GM21529 (cell line): ENCODE results near the gene SAMHD1.
"Not testable (repeated sequence)": the region's sequence is repeated elsewhere in the genome, so short reads cannot be mapped to it uniquely, and the experiment has no call there.

Experiments
- ATAC-seq: cut with Tn5 transposase; IDR thresholded peaks from one replicate; pipeline ENCODE4 v1.9.1; 2021; ENCODE audit not compliant: unreplicated experiment

The SAMHD1 gene

GRCh38 chr20:36951198-36951978, at the start of gene SAMHD1:
Gene SAMHD1, minus strand, starts transcription at chr20:36951708. Its CDS starts 65 bp downstream, at chr20:36951643.
- ATAC-seq, result peak; percentile 88

DNA sequence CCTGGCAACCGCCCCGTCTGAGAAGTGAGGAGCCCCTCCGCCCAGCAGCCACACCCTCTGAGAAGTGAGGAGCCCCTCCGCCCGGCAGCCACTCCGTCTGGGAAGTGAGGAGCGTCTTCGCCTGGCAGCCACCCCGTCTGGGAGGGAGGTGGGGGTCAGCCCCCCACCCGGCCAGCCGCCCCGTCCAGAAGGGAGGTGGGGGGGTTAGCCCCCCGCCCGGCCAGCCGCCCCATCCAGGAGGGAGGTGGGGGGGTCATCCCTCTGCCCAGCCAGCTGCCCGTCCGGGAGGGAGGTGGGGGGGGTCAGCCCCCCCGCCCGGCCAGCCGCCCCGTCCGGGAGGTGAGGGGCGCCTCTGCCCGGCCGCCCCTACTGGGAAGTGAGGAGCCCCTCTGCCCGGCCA, 48.7 kb upstream of the SAMHD1 start:
- not testable (repeated sequence) for ATAC-seq

DNA sequence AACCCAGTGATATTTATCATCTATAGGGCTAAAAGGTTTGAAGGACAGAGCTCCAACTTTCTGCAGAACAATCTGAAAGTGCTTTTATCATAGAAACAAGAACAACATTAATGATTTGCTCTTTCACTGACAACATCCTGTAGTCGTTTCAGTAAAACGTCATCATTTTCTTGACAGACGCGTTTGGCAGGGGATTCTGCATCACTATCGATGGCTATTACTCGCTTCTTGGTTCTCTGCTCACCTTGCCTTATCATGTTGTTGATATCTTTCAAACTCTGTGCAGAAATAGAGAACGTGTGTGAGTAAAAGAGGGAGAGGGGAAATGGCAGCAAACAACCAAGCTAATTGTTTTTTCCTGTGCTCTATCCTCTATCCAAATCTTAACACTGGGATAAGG, 47.1 kb upstream of the SAMHD1 start:
- no peak for ATAC-seq

DNA sequence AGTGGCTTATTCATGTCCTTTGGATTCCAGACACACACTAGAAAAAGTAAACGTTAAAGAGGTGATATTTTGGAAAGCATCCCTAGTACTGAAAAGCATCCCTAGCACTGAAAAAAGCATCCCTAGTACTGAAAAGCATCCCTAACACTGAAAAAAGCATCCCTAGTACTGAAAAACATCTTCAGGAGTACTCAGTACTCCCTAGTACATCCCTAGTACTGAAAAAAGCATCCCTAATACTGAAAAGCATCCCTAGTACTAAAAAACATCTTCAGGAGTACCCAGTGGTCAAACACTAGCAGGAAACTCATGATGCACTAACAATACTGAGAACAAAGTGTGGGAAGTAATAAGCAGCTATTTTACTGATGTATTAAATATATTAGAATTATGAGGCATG, 45.6 kb upstream of the SAMHD1 start:
- no peak for ATAC-seq

DNA sequence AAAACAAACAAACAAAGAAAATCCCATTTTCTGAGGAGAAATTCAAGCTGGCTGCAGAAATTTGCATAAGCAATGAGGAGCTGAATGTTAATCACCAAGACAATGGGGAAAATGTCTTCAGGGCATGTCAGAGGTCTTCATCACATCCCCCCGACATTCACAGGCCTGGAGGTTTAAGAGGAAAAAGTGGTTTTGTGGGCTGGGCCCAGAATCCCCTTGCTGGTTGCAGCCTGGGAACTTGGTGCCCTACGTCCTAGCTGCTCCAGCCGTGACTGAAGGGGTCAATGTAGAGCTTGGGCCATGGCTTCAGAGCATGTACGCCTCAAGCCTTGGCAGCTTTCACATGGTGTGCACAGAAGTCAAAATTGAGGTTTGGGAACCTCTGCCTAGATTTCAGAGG, 42.7 kb upstream of the SAMHD1 start:
- not testable (repeated sequence) for ATAC-seq

- ATAC-seq, result no peak
Observed at GRCh38 chr20:36992802-36993334, 41.4 kb upstream of the SAMHD1 start.

GRCh38 chr20:36991703-36992102, 40.2 kb upstream of the SAMHD1 start:
- ATAC-seq, result no peak

DNA sequence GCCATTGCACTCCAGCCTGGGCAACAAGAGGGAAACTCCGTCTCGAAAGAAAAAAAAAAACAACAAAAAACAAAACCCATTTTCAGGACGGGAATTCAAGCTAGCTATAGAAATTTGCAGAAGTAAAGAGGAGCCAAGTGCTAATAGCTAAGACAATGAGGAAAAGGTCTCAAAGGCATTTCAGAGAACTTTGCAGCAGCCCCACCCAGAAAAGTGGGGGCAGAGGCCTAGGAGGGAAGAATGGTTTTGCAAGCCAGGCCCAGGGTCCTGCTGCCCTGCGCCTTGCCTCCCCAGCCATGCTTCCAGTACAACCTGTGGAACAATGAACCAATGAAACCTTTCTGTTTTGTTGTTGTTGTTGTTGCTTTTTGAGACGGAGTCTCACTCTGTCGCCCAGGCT, 38.3 kb upstream of the SAMHD1 start:
- no peak for ATAC-seq

DNA sequence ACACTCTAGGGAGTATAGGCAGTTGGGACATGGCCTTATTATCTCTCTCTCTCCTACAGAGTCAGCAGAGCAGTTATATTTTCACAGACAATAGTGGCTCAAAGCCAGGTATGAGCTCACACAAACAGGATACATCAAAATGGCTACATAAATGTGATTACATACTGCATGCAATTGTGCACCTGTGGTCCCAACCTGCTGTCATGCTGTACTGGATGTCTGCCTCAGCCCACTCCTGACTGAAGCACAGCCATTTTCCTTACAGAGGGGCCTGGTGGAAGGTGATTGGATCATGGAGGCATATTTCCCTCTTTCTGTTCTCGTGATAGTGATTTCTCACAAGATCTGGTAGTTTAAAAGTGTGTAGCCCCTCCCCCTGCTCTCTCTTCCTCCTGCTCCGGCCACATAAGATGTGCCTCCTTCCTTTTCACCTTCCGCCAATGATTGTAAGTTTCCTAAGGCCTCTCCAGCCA, 37.0 kb upstream of the SAMHD1 start:
- ATAC-seq, result no peak

GRCh38 chr20:36984257-36984638, 32.7 kb upstream of the SAMHD1 start:
- no peak for ATAC-seq

- no peak for ATAC-seq
Observed at GRCh38 chr20:36975099-36975818, 23.8 kb upstream of the SAMHD1 start.

DNA sequence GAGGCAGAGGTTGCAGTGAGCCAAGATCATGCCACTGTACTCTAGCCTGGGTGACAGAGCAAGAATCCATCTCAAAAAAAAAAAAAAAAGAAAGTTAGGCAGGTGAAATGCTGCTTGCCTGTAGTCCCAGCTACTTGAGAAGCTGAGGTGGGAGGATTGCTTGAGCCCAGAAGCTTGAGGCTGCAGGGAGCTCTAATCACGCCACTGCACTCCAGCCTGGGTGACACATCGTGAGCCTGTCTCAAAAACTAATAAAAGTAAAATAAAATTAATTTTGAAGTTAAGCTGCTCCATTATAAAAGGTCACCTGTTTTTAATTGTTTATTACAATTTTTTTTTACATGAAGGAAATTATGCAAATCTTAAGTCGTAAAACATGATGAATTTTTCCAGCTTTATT, 23.2 kb upstream of the SAMHD1 start:
- ATAC-seq, result no peak

DNA sequence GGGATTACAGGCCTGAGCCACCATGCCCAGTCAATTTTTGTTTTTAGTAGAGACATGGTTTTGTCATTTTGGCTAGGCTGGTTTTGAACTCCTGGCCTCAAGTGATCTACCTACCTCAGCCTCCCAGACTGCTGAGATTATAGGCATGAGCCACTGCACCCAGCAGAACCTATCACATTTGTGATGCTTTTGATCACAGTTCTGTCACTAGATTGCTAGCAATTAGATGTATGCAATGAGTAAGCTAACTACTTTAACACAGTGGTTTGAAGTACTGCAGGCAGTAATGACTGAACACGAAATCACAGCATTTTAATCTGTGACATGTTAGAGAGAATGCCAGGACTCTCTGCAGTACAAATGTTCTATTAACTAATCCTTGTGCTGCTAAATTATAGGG, 19.6 kb upstream of the SAMHD1 start:
- ATAC-seq, result no peak

DNA sequence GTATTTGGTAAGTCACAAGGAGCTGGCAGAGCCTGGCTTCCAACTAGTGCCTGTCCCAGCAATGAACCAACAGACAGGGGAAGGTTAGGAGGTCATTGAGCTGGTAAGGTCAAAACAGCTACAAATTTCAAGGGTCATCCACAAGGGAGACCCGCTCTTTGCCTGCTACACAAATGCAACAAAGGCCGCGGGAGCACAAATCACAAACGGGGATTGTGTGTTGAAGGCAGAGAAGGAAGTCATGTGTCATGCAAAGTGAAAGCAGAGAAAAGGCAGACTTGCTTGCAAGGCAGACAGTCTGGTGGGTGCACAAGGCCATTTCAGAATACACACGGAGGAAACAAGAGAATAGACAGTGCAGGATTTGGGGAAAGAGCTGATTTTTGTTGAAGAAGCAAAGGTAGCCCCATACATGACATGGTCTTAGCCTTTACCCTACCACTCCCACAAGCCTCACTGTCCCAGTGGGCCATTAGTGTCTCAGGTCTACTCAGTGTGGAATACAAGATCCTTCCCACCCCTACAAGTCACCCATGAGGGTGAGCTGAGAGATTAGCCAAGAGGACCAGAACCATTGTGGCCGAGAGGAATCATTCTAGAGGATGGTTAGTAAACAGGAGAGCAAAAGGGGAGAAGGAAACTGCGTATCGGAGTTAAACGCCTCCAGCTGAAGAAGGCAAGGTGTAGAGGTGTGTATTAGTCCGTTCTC, 18.1 kb upstream of the SAMHD1 start:
- ATAC-seq, result no peak

DNA sequence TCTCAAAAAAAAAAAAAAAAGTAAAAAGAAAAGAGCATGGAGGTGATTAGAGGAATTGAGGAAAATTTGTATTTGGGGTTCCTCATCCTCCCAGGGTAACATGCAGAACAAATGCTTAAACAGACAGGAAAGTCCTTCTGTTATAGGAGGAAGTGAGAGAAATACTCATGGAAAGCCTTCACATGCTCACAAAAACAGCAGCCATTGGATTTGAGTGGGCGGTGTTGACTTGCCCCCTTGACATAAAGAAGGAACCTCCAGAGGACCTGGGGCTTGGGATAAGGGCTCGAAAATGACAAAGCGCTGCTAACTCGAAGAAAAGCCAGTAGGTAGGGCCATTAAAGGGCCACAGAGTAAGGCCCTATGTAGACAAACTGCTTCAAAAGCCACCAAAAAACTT, 17.5 kb upstream of the SAMHD1 start:
- ATAC-seq, result no peak

DNA sequence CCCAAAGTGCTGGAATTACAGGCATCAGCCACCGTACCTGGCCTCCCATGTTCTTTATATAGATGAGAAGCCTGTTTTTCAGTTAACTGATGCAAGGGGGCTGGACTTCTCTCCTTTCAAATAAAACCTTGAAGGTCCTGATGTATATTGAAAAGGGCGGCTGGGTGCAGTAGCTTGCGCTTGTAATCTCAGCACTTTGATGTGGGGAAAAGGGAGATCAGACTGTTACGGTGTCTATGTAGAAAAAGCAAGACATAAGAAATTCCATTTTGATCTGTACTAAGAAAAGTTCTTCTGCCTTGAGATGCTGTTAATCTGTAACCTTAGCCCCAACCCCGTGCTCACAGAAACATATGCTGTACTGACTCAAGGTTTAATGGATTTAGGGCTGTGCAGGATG, 16.1 kb upstream of the SAMHD1 start:
- ATAC-seq, result no peak

DNA sequence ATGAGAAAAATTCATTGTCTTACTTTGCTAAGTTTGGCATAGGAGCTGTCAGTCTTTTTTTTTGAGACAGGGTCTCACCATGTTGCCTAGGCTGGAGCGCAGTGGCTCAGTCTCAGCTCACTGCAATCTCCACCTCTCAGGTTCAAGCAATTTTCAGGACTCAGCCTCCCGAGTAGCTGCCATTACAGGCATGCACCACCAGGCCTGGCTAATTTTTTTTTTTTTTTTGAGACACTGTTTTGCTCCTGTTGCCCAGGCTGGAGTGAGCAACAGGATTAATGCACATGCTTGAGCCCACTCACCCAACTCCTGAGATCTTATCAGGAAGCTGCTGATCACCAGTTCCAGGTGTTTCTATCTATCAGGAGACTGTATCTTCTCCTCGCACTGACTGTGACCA, 15.5 kb upstream of the SAMHD1 start:
- ATAC-seq, result not testable (repeated sequence)

DNA sequence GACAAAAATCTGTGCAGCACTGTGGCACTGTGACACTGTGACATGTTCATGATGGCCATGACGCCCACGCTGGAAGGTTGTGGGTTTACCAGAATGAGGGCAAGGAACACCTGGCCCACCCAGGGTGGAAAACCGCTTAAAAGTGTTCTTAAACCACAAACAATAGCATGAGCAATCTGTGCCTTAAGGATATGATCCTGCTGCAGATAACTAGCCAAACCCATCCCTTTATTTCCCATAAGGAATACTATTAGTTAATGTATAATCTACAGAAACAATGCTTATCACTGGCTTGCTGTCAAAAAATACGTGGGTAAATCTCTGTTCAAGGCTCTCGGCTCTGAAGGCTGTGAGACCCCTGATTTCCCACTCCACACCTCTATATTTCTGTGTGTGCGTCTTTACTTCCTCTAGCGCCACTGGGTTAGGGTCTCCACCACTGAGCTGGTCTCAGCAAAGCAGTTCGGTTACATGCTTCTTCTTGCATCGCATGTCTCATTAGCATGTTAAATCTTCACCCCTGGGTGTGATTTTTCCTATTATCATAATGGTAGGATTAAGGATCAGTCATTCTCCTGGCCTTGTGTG, 10.9 kb upstream of the SAMHD1 start:
- ATAC-seq, result not testable (repeated sequence)

DNA sequence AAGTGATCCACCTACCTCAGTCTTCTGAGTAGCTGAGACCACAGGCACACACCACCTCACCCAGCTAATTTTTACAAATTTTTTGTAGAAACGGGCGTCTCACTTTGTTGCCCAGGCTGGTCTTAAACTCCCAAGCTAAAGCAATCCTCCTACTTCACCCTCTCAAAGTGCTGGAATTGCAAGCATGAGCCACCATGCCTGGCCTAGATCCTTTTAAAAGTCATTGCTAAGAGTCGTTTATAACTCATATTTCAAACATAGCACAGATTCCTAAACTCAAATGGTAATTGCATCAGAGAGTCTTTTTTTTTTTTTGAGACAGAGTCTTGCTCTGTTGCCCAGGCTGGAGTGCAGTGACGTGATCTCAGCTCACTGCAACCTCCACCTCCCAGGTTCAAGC, 7.7 kb upstream of the SAMHD1 start:
- ATAC-seq, result no peak

DNA sequence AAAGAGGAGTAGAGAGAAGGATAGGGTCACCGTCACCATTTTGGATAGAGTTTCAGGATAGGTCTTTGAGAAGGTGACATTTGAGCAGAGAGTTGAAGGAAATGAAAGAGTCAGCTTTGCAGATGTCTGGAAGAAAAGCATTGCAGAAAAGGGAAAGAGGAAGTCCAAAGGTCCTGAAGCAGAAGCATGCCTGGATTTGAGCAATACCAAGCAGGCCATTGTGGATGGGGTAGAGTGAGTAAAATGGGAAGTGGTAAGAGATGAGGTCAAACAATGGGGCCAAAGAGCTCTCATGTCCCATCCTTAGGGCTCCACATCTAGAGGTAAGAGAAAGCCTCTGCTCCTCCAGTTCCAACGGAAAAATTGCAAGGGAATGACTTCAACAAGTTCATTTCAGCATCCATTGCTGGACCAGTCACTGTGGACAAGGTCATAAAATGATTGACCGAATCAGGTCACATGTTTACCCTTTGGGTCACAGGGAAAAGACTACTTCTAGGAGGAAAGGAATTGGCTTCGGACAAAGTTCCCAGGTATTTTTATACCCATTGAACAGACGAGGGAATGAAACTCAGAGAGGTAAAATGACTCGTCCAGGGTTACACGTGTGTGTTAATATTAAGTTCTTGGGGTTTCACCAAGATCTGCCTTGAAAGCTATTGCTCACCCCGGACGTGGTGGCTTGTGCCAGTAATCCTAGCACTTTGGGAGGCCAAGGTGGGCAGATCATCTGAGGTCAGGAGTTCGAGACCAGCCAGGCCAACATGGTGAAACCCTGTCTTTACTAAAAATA, 6.6 kb upstream of the SAMHD1 start:
- ATAC-seq, result no peak
